ENCODE data around the gene TTC23.

The TTC23 gene

GRCh38 chr15:99155961-99156443 is 93.4 kb downstream of the TTC23 start:
- H3K4me2 ChIP-seq, result peak overlapping the region; percentile 88
- no peaks in the 10 kb centered on the region for H4K20me1 ChIP-seq (ENCODE audit: insufficient read depth)
- H3K27me3 ChIP-seq (ENCODE audit: insufficient read depth, low read depth), result no peaks in the 10 kb centered on the region

DNA sequence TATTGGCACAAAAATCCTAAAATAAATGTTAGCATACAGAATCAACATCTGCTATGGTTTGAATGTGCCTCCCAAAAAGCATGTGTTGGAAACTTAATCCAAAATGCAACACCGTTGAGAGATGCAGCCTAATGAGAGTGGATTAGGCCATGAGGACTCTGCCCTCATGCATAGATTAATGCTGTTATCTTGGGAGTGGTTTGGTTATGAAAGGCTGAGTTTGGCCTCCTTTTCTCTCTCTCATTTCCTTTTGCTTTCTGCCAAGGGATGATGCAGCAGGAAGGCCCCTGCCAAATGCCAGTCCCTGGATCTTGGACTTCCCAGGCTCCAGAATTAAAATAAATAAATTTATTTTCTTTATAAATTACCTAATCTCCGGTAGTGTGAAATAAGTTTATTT is 95.1 kb downstream of the TTC23 start:
- Histone ChIP-seq H2AFZ (ENCODE audit: low read depth) (no peak overlapping the region), H3K4me2 (peak overlapping the region; percentile 88; the same call in 1 of the 2 replicates), H4K20me1 (ENCODE audit: insufficient read depth) (no peaks in the 10 kb centered on the region), H3K27ac (no peak overlapping the region), H3K79me2 (ENCODE audit: insufficient read depth, low read depth) (no peaks in the 10 kb centered on the region), H3K36me3 (ENCODE audit: insufficient read depth) (no peaks in the 10 kb centered on the region), H3K9ac (no peak overlapping the region), H3K4me1 (ENCODE audit: low read depth, poor library complexity, severe bottlenecking) (peaks cover 94% of the 10 kb centered on the region), H3K4me3 (IDR thresholded peaks at IDR 0.05; ENCODE audit: insufficient read depth, low read depth, low read length) (no peak overlapping the region), H3K27me3 (ENCODE audit: insufficient read depth, low read depth) (no peaks in the 10 kb centered on the region)
- no peak for TF ChIP-seq CTCF (conservative IDR thresholded peaks at IDR 0.05; ENCODE audit: low read depth, low read length)

More at GRCh38 chr15:99155961-99156443, 93.4 kb downstream of the TTC23 start:
- Histone ChIP-seq H3K36me3 (ENCODE audit: insufficient read depth) (no peaks in the 10 kb centered on the region), H3K79me2 (ENCODE audit: insufficient read depth, low read depth) (no peaks in the 10 kb centered on the region), H3K4me1 (ENCODE audit: low read depth, poor library complexity, severe bottlenecking) (peaks cover 77% of the 10 kb centered on the region), H3K27ac (peak overlapping the region; percentile 75), H2AFZ (ENCODE audit: low read depth) (peak overlapping the region; percentile 82), H3K9ac (peak overlapping the region; percentile 47), H3K4me3 (IDR thresholded peaks at IDR 0.05; ENCODE audit: insufficient read depth, low read depth, low read length) (no peak overlapping the region)
- 0 out of 2 replicates have a peak, but pooled peaks have one; percentile 27 for TF ChIP-seq CTCF (conservative IDR thresholded peaks at IDR 0.05; ENCODE audit: low read depth, low read length)

- Histone ChIP-seq H3K4me1 (ENCODE audit: low read depth, poor library complexity, severe bottlenecking) (peaks cover 94% of the 10 kb centered on the region), H3K27ac (no peak overlapping the region)
- no peak for TF ChIP-seq CTCF (conservative IDR thresholded peaks at IDR 0.05; ENCODE audit: low read depth, low read length)
Observed at GRCh38 chr15:99153026-99153535, 96.3 kb downstream of the TTC23 start.

GRCh38 chr15:99151156-99151555 is 98.2 kb downstream of the TTC23 start:
- Histone ChIP-seq H3K36me3 (ENCODE audit: insufficient read depth) (no peaks in the 10 kb centered on the region), H3K4me2 (no peak overlapping the region; the same call in 1 of the 2 replicates), H3K27ac (peak overlapping the region; percentile 96; the same call in 1 of the 2 replicates), H2AFZ (ENCODE audit: low read depth) (no peak overlapping the region), H3K79me2 (ENCODE audit: insufficient read depth, low read depth) (no peaks in the 10 kb centered on the region), H3K4me3 (IDR thresholded peaks at IDR 0.05; ENCODE audit: insufficient read depth, low read depth, low read length) (no peak overlapping the region), H3K27me3 (ENCODE audit: insufficient read depth, low read depth) (no peaks in the 10 kb centered on the region), H3K9ac (no peak overlapping the region), H3K4me1 (ENCODE audit: low read depth, poor library complexity, severe bottlenecking) (peaks cover 83% of the 10 kb centered on the region), H4K20me1 (ENCODE audit: insufficient read depth) (no peaks in the 10 kb centered on the region)
- TF ChIP-seq CTCF (conservative IDR thresholded peaks at IDR 0.05; ENCODE audit: low read depth, low read length), result no peak

More at GRCh38 chr15:99153026-99153535, 96.3 kb downstream of the TTC23 start:
- H3K27me3 ChIP-seq (ENCODE audit: insufficient read depth, low read depth), result no peaks in the 10 kb centered on the region
- no peaks in the 10 kb centered on the region for H3K79me2 ChIP-seq (ENCODE audit: insufficient read depth, low read depth)
- H3K36me3 ChIP-seq (ENCODE audit: insufficient read depth), result no peaks in the 10 kb centered on the region
- no peaks in the 10 kb centered on the region for H4K20me1 ChIP-seq (ENCODE audit: insufficient read depth)
- H3K9ac ChIP-seq, result no peak overlapping the region
- H2AFZ ChIP-seq (ENCODE audit: low read depth), result no peak overlapping the region
- H3K4me3 ChIP-seq (IDR thresholded peaks at IDR 0.05; ENCODE audit: insufficient read depth, low read depth, low read length), result no peak overlapping the region
- H3K4me2 ChIP-seq, result 0 out of 2 replicates have a peak overlapping the region, but pooled peaks have one; percentile 88

Data from KMS-11 (cell line).